ENCODE measurements around the gene FMNL2. TPM values are rescaled to one million over a fixed set of nuclear protein-coding genes. Genes with fewer than 3 reads are reported as not detected.

Gene FMNL2
- total and polyA plus RNA-seq, 10 donors, result 8.8 to 59.3 (median 33.5) TPM

GRCh38 chr2:152441961-152442360 lies 107.0 kb downstream of the FMNL2 start:
- H3K4me3 ChIP-seq, result no peak overlapping the region
- H3K4me1 ChIP-seq, result peaks cover 0 to 31% (median under 1%) of the 10 kb centered on the region in 6 donors
- H3K36me3 ChIP-seq, result no peaks in the 10 kb centered on the region
- no peaks in the 10 kb centered on the region for H3K9me3 ChIP-seq
- no peak overlapping the region for H3K27ac ChIP-seq
- H3K27me3 ChIP-seq (replicated peaks in 1 of 7), result no peaks in the 10 kb centered on the region
- DNase-seq, result no peak
- intact Hi-C loops (cut with DNase I; ENCODE audit: low total_unique reads), result no loop called here
- 87 to 92% (median 89%) methylated on average over 7 of the region's 7 CpGs for WGBS, 5 donors
- TF ChIP-seq POLR2A (IDR thresholded peaks at IDR 0.05), result no peak

- peak overlapping the region in 5 of 8 donors; percentile 9 to 60 (median 32) for H3K27ac ChIP-seq
- peaks cover 0 to 33% (median 1%) of the 10 kb centered on the region in 6 donors for H3K4me1 ChIP-seq
- DNase-seq, result no peak
- TF ChIP-seq POLR2A (IDR thresholded peaks at IDR 0.05) (no peak), POLR2AphosphoS5 (IDR thresholded peaks at IDR 0.05) (no peak), CTCF (IDR thresholded peaks at IDR 0.05 in 8 of 11, conservative IDR thresholded peaks at IDR 0.05 in 3 of 11) (no peak)
- H3K9me3 ChIP-seq, result no peaks in the 10 kb centered on the region
- no peaks in the 10 kb centered on the region for H3K36me3 ChIP-seq
- H3K27me3 ChIP-seq (replicated peaks in 1 of 7), result no peaks in the 10 kb centered on the region
- intact Hi-C loops (cut with DNase I; ENCODE audit: low total_unique reads), result no loop called here
- no peak overlapping the region for H3K4me3 ChIP-seq
- WGBS, 5 donors, result 59 to 79% (median 74%) methylated on average over 6 of the region's 6 CpGs
These were observed 108.8 kb downstream of the FMNL2 start for GRCh38 chr2:152443771-152444170.

- H3K27ac ChIP-seq, result peak overlapping the region in 6 of 8 donors; percentile 9 to 60 (median 25)
These were observed 109.5 kb downstream of the FMNL2 start for GRCh38 chr2:152444448-152444847.

GRCh38 chr2:152445375-152445774 lies 110.4 kb downstream of the FMNL2 start:
- H3K36me3 ChIP-seq, result no peaks in the 10 kb centered on the region
- no peaks in the 10 kb centered on the region for H3K27me3 ChIP-seq (replicated peaks in 1 of 7)
- DNase-seq, result no peak
- no peak overlapping the region for H3K4me3 ChIP-seq
- TF ChIP-seq POLR2A (IDR thresholded peaks at IDR 0.05) (no peak), POLR2AphosphoS5 (IDR thresholded peaks at IDR 0.05) (no peak), CTCF (IDR thresholded peaks at IDR 0.05 in 8 of 11, conservative IDR thresholded peaks at IDR 0.05 in 3 of 11) (no peak)
- H3K9me3 ChIP-seq, result no peaks in the 10 kb centered on the region
- intact Hi-C loops (cut with DNase I; ENCODE audit: low total_unique reads), result no loop called here
- 42 to 92% (median 67%) methylated on average over 2 of the region's 2 CpGs for WGBS, 5 donors
- H3K4me1 ChIP-seq, result peaks cover 0 to 33% (median 1%) of the 10 kb centered on the region in 6 donors
- peak overlapping the region in 6 of 8 donors; percentile 3 to 60 (median 25) for H3K27ac ChIP-seq

More at GRCh38 chr2:152444448-152444847, 109.5 kb downstream of the FMNL2 start:
- Histone ChIP-seq H3K36me3 (no peaks in the 10 kb centered on the region), H3K4me1 (peaks cover 0 to 33% (median 1%) of the 10 kb centered on the region in 6 donors), H3K27me3 (replicated peaks in 1 of 7) (no peaks in the 10 kb centered on the region), H3K4me3 (no peak overlapping the region), H3K9me3 (no peaks in the 10 kb centered on the region)
- WGBS, 5 donors, result 77 to 87% (median 80%) methylated on average over 3 of the region's 3 CpGs
- intact Hi-C loops (cut with DNase I; ENCODE audit: low total_unique reads), result no loop called here
- no peak for TF ChIP-seq POLR2AphosphoS5 (IDR thresholded peaks at IDR 0.05)
- no peak for TF ChIP-seq POLR2A (IDR thresholded peaks at IDR 0.05)
- no peak for TF ChIP-seq CTCF (IDR thresholded peaks at IDR 0.05 in 8 of 11, conservative IDR thresholded peaks at IDR 0.05 in 3 of 11)
- DNase-seq, result no peak

All from spleen (tissue), 11 donors.